Karpas-422 (cell line): Measurements from ENCODE around the gene AMD1. TPM values are rescaled to one million over a fixed set of nuclear protein-coding genes. Genes with fewer than 3 reads are reported as not detected.

Experiments
- DNase-seq: peaks from one replicate; pipeline ENCODE4 v3.0.0-alpha.2; 2015
- H2AFZ ChIP-seq: fragments of 200-600 bp; sonication (generic); 2 replicates; pipeline ENCODE4 v1.6.1; 2014; ENCODE audit warnings: antibody characterized with exemption, low read length, mixed read lengths
- H3K27ac ChIP-seq: fragments of 200-600 bp; sonication (generic); 2 replicates; pipeline ENCODE4 v1.5.1; 2014; ENCODE audit warnings: mild to moderate bottlenecking, low read length, moderate library complexity
- H3K27me3 ChIP-seq: fragments of 200-600 bp; sonication (generic); 2 replicates; pipeline ENCODE4 v1.6.1; 2014; ENCODE audit warnings: low read length, mixed read lengths
- H3K36me3 ChIP-seq: fragments of 200-600 bp; sonication (generic); 2 replicates; pipeline ENCODE4 v1.6.1; 2014; ENCODE audit warnings: low read length, mixed read lengths; ENCODE audit not compliant: insufficient read depth
- H3K4me1 ChIP-seq: fragments of 200-600 bp; sonication (generic); 2 replicates; pipeline ENCODE4 v1.6.1; 2014; ENCODE audit warnings: mild to moderate bottlenecking, low read length, mixed read lengths
- H3K4me2 ChIP-seq: fragments of 200-600 bp; sonication (generic); 2 replicates; pipeline ENCODE4 v1.6.1; 2014; ENCODE audit warnings: low read length, low read depth, mild to moderate bottlenecking; ENCODE audit not compliant: poor library complexity, severe bottlenecking
- H3K4me3 ChIP-seq: fragments of 200-600 bp; sonication (generic); 2 replicates; pipeline ENCODE4 v1.5.1; 2014; ENCODE audit warnings: mild to moderate bottlenecking, antibody characterized with exemption, low read length, mixed read lengths
- H3K79me2 ChIP-seq: fragments of 200-600 bp; sonication (generic); 2 replicates; pipeline ENCODE4 v1.6.1; 2014; ENCODE audit warnings: mild to moderate bottlenecking, low read length, mixed read lengths
- H3K9ac ChIP-seq: fragments of 200-600 bp; sonication (generic); 2 replicates; pipeline ENCODE4 v1.6.0; 2014; ENCODE audit warnings: low read length
- H3K9me2 ChIP-seq: fragments of 200-600 bp; sonication (generic), shearing (Covaris generic); replicated peaks from 2 replicates; pipeline ENCODE4 v1.6.0; 2014; ENCODE audit warnings: mild to moderate bottlenecking, low read length, moderate library complexity; ENCODE audit not compliant: insufficient read depth
- H3K9me3 ChIP-seq: fragments of 300-700, 200-600 bp; sonication (generic); 2 replicates; pipeline ENCODE4 v1.6.1; 2014; ENCODE audit warnings: low read length, mixed read lengths
- H4K20me1 ChIP-seq: fragments of 200-600 bp; sonication (generic); 2 replicates; pipeline ENCODE4 v1.6.1; 2014; ENCODE audit warnings: mild to moderate bottlenecking, antibody characterized with exemption, low read length, low read depth; ENCODE audit not compliant: insufficient read depth
- total RNA-seq: library from RNA; depleted of rRNA; stranded (reverse); fragments of >200 nt; shearing (Covaris generic); gene quantifications from 2 replicates; pipeline ENCODE4 v1.2.3, GENCODE V29; 2014; ENCODE audit warnings: low replicate concordance

The AMD1 gene
- total RNA-seq, 1 experiment from 2014 or later, result 87.4 TPM

DNA sequence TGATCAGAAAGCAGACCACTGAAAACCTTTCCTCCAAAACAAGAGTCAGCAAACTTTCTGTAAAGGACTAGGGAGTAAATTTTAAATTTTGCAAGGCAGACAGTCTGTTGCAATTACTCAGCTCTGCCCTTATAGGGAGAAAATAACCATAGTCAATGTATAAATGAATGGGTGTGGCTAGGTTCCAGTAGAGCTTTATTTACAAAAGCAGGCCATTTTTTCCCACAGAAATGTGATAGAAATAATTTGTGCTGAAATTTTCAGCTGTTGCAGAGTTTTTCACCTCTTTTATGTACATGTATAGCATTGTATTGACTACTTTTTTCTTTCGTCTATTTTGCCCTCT lies 7.7 kb downstream of the AMD1 start:
- Histone ChIP-seq H3K9me2 (no peaks in the 10 kb centered on the region), H3K4me2 (no peak overlapping the region), H3K4me1 (peaks cover 63% of the 10 kb centered on the region), H4K20me1 (peaks cover 96% of the 10 kb centered on the region), H2AFZ (no peak overlapping the region), H3K79me2 (peaks cover 100% of the 10 kb centered on the region), H3K27ac (no peak overlapping the region), H3K4me3 (no peak overlapping the region), H3K27me3 (no peaks in the 10 kb centered on the region), H3K36me3 (no peaks in the 10 kb centered on the region; the same call in 1 of the 2 replicates), H3K9ac (no peak overlapping the region), H3K9me3 (no peaks in the 10 kb centered on the region)
- DNase-seq, result no peak

DNA sequence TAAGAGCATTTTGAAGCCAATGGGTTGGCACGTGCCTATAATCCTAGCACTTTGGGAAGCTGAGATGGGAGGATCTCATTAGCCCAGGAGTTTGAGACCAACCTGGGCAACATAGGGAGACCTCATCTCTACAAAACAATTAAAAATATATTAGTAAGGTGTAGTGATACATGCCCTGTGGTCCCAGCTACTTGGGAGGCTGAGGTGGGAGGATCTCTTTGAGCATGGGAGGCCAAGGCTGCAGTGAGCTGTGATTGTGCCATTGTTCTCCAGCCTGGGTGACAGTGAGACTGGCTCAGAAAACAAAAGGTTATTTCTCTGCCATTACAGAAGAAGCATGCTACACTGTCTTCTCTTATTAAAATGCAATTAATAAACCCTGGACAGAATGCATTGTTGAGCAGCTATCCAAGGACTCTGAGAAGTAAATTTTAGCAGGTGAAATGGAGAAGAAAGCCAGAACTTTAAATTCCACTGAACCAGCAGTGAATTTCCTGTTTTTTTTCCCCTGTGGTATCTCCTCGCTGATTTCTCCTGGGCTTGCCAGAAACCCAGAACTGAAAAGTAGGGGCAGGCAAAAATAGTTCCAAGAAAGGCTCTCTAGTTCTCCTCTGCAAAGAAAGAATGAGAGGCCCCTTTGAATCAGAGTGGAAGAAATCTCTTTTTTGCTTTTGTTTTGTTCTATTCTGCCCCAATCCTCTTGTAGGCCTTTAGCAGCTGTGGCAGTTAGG lies 8.4 kb downstream of the AMD1 start:
- no peak for DNase-seq
- Histone ChIP-seq H3K27me3 (no peaks in the 10 kb centered on the region), H3K79me2 (peaks cover 100% of the 10 kb centered on the region), H3K36me3 (no peaks in the 10 kb centered on the region; the same call in 1 of the 2 replicates), H3K27ac (no peak overlapping the region), H3K9ac (no peak overlapping the region), H3K9me2 (no peaks in the 10 kb centered on the region), H3K9me3 (no peaks in the 10 kb centered on the region), H4K20me1 (peaks cover 95% of the 10 kb centered on the region), H3K4me1 (peaks cover 56% of the 10 kb centered on the region), H3K4me3 (no peak overlapping the region), H3K4me2 (no peak overlapping the region), H2AFZ (no peak overlapping the region)

GRCh38 chr6:110884321-110884720 lies 9.7 kb downstream of the AMD1 start:
- H3K79me2 ChIP-seq, result peaks cover 100% of the 10 kb centered on the region
- H3K4me1 ChIP-seq, result peaks cover 42% of the 10 kb centered on the region
- H3K36me3 ChIP-seq, result peaks cover 7% of the 10 kb centered on the region; the same call in 1 of the 2 replicates
- H3K4me3 ChIP-seq, result no peak overlapping the region
- DNase-seq, result no peak
- no peaks in the 10 kb centered on the region for H3K9me2 ChIP-seq
- no peaks in the 10 kb centered on the region for H3K27me3 ChIP-seq
- peaks cover 93% of the 10 kb centered on the region for H4K20me1 ChIP-seq
- no peak overlapping the region for H3K27ac ChIP-seq
- H3K4me2 ChIP-seq, result no peak overlapping the region
- no peak overlapping the region for H3K9ac ChIP-seq
- H3K9me3 ChIP-seq, result no peaks in the 10 kb centered on the region
- no peak overlapping the region for H2AFZ ChIP-seq

DNA sequence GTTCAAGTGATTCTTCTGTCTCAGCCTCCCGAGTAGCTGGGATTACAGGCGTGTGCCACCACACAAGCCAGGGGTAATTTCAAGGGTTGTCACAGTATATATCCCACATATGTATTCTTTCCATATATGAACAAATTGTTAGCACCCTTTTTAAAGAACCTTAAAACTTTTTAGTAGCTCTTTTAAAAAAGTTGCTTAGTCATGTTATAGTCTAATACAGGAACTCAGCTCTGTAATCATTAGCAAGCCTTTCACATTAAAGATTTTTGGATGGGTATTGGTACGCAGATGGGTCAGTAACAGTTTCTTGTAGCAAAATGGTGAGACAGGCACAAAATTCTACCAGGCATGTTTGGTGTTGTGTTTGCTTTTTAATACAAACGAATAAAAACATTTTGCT lies 10.9 kb downstream of the AMD1 start:
- DNase-seq, result no peak
- H2AFZ ChIP-seq, result no peak overlapping the region
- H3K4me3 ChIP-seq, result no peak overlapping the region
- peaks cover 30% of the 10 kb centered on the region for H3K4me1 ChIP-seq
- no peaks in the 10 kb centered on the region for H3K9me2 ChIP-seq
- peaks cover 17% of the 10 kb centered on the region; the same call in 1 of the 2 replicates for H3K36me3 ChIP-seq
- peaks cover 91% of the 10 kb centered on the region for H4K20me1 ChIP-seq
- H3K27me3 ChIP-seq, result no peaks in the 10 kb centered on the region
- H3K27ac ChIP-seq, result no peak overlapping the region
- H3K9ac ChIP-seq, result no peak overlapping the region
- H3K79me2 ChIP-seq, result peaks cover 100% of the 10 kb centered on the region
- no peaks in the 10 kb centered on the region for H3K9me3 ChIP-seq
- H3K4me2 ChIP-seq, result no peak overlapping the region

DNA sequence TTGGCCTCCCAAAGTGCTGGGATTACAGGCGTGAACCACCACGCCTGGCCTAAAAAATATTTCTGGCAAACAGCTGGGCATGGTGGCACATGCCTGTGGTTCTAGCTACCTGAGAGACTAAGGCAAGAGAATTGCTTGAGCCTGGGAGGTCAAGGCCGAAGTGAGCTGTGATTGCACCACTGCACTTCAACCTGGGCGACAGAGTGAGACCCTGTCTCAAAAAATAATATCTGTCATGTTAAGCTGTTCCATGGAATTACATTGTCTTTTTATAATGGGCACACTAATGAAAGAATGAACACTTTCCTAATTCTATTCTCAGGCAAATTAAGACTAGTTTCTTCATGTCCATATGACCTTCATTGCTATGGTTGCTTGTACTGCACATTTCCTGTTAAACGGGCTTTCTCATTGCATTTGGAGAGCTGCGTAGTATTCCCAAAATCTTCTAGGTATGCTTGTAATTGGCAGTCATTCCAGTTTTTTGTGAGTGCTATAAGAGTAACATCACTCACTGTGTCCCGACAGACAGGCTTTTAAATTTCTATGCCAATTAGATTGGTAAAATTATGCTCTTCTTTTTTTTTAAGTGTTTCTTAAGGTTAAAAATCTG lies 12.1 kb downstream of the AMD1 start:
- DNase-seq, result no peak
- H3K36me3 ChIP-seq, result peaks cover 28% of the 10 kb centered on the region
- peaks cover 19% of the 10 kb centered on the region for H3K4me1 ChIP-seq
- H3K27ac ChIP-seq, result no peak overlapping the region
- no peak overlapping the region for H3K4me3 ChIP-seq
- H3K9me2 ChIP-seq, result no peaks in the 10 kb centered on the region
- H3K9ac ChIP-seq, result no peak overlapping the region
- H3K27me3 ChIP-seq, result no peaks in the 10 kb centered on the region
- no peaks in the 10 kb centered on the region for H3K9me3 ChIP-seq
- no peak overlapping the region for H2AFZ ChIP-seq
- H4K20me1 ChIP-seq, result peaks cover 88% of the 10 kb centered on the region
- no peak overlapping the region for H3K4me2 ChIP-seq
- peaks cover 99% of the 10 kb centered on the region for H3K79me2 ChIP-seq

DNA sequence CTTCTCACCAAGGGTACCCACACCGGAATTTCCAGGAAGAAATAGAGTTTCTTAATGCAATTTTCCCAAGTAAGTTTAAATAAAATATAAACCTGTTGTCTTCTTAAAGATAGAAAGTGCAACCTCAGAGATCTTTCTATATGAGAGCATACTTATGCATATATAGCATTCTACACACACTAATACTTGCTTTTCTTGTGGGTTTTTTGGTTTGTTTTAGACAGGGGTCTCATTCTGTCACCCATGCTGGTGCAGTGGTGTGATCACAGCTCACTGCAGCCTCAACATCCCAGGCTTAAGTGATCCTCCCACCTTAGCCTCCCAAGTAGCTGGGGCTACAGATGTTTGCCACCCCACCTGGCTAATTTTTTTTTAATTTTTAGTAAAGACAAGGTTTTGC lies 15.7 kb downstream of the AMD1 start:
- peaks cover 59% of the 10 kb centered on the region for H3K36me3 ChIP-seq
- H3K4me1 ChIP-seq, result no peaks in the 10 kb centered on the region
- no peak overlapping the region for H2AFZ ChIP-seq
- no peaks in the 10 kb centered on the region for H3K27me3 ChIP-seq
- no peaks in the 10 kb centered on the region for H3K9me3 ChIP-seq
- no peak overlapping the region for H3K4me2 ChIP-seq
- H3K79me2 ChIP-seq, result peaks cover 66% of the 10 kb centered on the region
- H4K20me1 ChIP-seq, result peaks cover 58% of the 10 kb centered on the region
- DNase-seq, result no peak
- H3K4me3 ChIP-seq, result no peak overlapping the region
- H3K27ac ChIP-seq, result no peak overlapping the region
- H3K9me2 ChIP-seq, result no peaks in the 10 kb centered on the region
- no peak overlapping the region for H3K9ac ChIP-seq

DNA sequence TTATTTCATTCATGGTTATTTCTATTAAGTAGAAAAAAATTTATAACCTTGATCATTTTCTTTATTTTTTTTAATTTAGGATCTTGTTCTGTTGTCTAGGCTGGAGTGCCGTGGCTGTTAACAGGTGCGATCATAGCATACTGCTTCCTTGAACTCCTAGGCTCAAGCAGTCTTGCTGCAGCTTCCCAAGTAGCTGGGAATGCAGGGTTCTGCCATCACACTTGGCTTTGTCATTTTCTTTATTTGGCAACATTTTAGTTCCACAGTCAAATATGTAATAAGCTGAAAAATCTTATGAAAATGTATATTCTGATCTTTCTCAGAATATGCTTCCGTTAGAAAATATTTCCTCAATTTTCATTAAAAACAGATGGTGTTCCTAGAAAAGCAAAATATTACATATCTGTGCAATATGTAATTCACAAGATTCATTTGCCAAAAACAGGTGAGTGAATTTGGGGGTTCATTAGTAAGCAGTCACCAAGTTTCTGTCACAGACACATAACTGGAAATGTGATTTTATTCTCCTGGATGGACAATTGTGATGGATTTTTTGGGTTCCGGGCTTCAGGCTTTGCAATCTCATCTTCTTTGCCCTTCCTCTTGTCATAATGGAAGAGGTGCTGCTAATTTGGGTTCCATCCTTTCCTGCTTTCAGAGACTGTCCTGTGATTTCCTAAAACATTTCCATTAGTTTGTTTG lies 21.5 kb downstream of the AMD1 start:
- H3K36me3 ChIP-seq, result peaks cover 64% of the 10 kb centered on the region

GRCh38 chr6:110897433-110897832 lies 22.8 kb downstream of the AMD1 start:
- Histone ChIP-seq H3K4me1 (no peaks in the 10 kb centered on the region), H3K79me2 (no peaks in the 10 kb centered on the region), H3K4me3 (no peak overlapping the region), H3K36me3 (peaks cover 51% of the 10 kb centered on the region), H3K27me3 (no peaks in the 10 kb centered on the region), H2AFZ (no peak overlapping the region), H3K4me2 (no peak overlapping the region), H3K27ac (no peak overlapping the region), H3K9me3 (no peaks in the 10 kb centered on the region), H3K9ac (no peak overlapping the region), H4K20me1 (0 out of 2 replicates have a peak, but pooled peaks cover 6% of the 10 kb centered on the region), H3K9me2 (no peaks in the 10 kb centered on the region)
- DNase-seq, result no peak

More for the DNA sequence above, 21.5 kb downstream of the AMD1 start:
- no peaks in the 10 kb centered on the region for H3K9me3 ChIP-seq
- no peak overlapping the region for H2AFZ ChIP-seq
- peaks cover 12% of the 10 kb centered on the region for H4K20me1 ChIP-seq
- no peak overlapping the region for H3K4me2 ChIP-seq
- no peaks in the 10 kb centered on the region for H3K4me1 ChIP-seq
- peaks cover 10% of the 10 kb centered on the region for H3K79me2 ChIP-seq
- H3K9ac ChIP-seq, result no peak overlapping the region
- H3K4me3 ChIP-seq, result no peak overlapping the region
- DNase-seq, result no peak
- no peaks in the 10 kb centered on the region for H3K9me2 ChIP-seq
- H3K27ac ChIP-seq, result no peak overlapping the region
- H3K27me3 ChIP-seq, result no peaks in the 10 kb centered on the region
